Mammary epithelial cell (primary cell): ENCODE results near the gene PDE4C.

Source experiments
- EZH2 ChIP-seq: IDR thresholded peaks from 2 replicates; pipeline ENCODE4 v1.6.1; 2012; ENCODE audit warnings: low read length, inconsistent platforms, borderline replicate concordance
- TF ChIP-seq, protein P1 (sequence below), 2 donors: IDR thresholded peaks in 1 of 2; conservative IDR thresholded peaks in 1 of 2; 2 replicates each; pipeline ENCODE4 v1.5.1; 2011 to 2012; ENCODE audit warnings: inconsistent platforms in 2 of 2, low read length in 2 of 2, mild to moderate bottlenecking in 2 of 2, control low read depth in 1 of 2, low read depth in 1 of 2; ENCODE audit not compliant: insufficient read depth in 1 of 2; ENCODE audit errors: extremely low read depth in 1 of 2

- TF ChIP-seq EZH2: no peak
- TF ChIP-seq, protein P1, sequence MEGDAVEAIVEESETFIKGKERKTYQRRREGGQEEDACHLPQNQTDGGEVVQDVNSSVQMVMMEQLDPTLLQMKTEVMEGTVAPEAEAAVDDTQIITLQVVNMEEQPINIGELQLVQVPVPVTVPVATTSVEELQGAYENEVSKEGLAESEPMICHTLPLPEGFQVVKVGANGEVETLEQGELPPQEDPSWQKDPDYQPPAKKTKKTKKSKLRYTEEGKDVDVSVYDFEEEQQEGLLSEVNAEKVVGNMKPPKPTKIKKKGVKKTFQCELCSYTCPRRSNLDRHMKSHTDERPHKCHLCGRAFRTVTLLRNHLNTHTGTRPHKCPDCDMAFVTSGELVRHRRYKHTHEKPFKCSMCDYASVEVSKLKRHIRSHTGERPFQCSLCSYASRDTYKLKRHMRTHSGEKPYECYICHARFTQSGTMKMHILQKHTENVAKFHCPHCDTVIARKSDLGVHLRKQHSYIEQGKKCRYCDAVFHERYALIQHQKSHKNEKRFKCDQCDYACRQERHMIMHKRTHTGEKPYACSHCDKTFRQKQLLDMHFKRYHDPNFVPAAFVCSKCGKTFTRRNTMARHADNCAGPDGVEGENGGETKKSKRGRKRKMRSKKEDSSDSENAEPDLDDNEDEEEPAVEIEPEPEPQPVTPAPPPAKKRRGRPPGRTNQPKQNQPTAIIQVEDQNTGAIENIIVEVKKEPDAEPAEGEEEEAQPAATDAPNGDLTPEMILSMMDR (conservative IDR thresholded peaks at IDR 0.05 in 1 of 2, IDR thresholded peaks at IDR 0.05 in 1 of 2; ENCODE audit: extremely low read depth in 1 of 2, insufficient read depth in 1 of 2, low read depth in 1 of 2, low read length in 2 of 2): no peak
Observed at GRCh38 chr19:18198374-18198773, 27.9 kb downstream of the PDE4C start.
